ENCODE data around the gene PRRC2B.

- TF ChIP-seq CTCF (IDR thresholded peaks at IDR 0.05; ENCODE audit: low read depth, low read length): no peak
- no peak for TF ChIP-seq EZH2phosphoT487 (IDR thresholded peaks at IDR 0.05; ENCODE audit: low read depth)
Observed at GRCh38 chr9:131487621-131488031, 93.7 kb downstream of the PRRC2B start.
